ENCODE results near the gene AHCYL1.

GRCh38 chr1:109997204-109997866 is 12.8 kb downstream of the AHCYL1 start:
- TF ChIP-seq CTCF (IDR thresholded peaks at IDR 0.05 in 2 of 3, conservative IDR thresholded peaks at IDR 0.05 in 1 of 3; ENCODE audit: borderline replicate concordance in 1 of 3, insufficient read depth in 1 of 3, low read depth in 2 of 3, low read length in 2 of 3) = no peak
- TF ChIP-seq, protein P1, sequence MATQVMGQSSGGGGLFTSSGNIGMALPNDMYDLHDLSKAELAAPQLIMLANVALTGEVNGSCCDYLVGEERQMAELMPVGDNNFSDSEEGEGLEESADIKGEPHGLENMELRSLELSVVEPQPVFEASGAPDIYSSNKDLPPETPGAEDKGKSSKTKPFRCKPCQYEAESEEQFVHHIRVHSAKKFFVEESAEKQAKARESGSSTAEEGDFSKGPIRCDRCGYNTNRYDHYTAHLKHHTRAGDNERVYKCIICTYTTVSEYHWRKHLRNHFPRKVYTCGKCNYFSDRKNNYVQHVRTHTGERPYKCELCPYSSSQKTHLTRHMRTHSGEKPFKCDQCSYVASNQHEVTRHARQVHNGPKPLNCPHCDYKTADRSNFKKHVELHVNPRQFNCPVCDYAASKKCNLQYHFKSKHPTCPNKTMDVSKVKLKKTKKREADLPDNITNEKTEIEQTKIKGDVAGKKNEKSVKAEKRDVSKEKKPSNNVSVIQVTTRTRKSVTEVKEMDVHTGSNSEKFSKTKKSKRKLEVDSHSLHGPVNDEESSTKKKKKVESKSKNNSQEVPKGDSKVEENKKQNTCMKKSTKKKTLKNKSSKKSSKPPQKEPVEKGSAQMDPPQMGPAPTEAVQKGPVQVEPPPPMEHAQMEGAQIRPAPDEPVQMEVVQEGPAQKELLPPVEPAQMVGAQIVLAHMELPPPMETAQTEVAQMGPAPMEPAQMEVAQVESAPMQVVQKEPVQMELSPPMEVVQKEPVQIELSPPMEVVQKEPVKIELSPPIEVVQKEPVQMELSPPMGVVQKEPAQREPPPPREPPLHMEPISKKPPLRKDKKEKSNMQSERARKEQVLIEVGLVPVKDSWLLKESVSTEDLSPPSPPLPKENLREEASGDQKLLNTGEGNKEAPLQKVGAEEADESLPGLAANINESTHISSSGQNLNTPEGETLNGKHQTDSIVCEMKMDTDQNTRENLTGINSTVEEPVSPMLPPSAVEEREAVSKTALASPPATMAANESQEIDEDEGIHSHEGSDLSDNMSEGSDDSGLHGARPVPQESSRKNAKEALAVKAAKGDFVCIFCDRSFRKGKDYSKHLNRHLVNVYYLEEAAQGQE (IDR thresholded peaks at IDR 0.05; ENCODE audit: low read depth) = no peak
- no peak for TF ChIP-seq POLR2AphosphoS5 (IDR thresholded peaks at IDR 0.05; ENCODE audit: low read depth, low read length)
- TF ChIP-seq RAD21 (IDR thresholded peaks at IDR 0.05; ENCODE audit: low read depth) = no peak
- no peak for TF ChIP-seq POLR2A (IDR thresholded peaks at IDR 0.05; ENCODE audit: borderline replicate concordance, extremely low read depth, insufficient read depth, insufficient read length)
- TF ChIP-seq FOSL1 (IDR thresholded peaks at IDR 0.05; ENCODE audit: low read depth) = no peak
- no peak for TF ChIP-seq SRF (IDR thresholded peaks at IDR 0.05; ENCODE audit: low read depth)
- TF ChIP-seq, protein P2, sequence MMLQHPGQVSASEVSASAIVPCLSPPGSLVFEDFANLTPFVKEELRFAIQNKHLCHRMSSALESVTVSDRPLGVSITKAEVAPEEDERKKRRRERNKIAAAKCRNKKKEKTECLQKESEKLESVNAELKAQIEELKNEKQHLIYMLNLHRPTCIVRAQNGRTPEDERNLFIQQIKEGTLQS (IDR thresholded peaks at IDR 0.05) = no peak
- TF ChIP-seq CEBPB (IDR thresholded peaks at IDR 0.05; ENCODE audit: low read depth) = no peak
- TF ChIP-seq EZH2 (IDR thresholded peaks at IDR 0.05) = no peak
